CD14-positive monocyte (primary cell): ENCODE results near the gene ABTB1. TPM values are rescaled to one million over a fixed set of nuclear protein-coding genes. Genes with fewer than 3 reads are reported as not detected.

Experiments used
- DNase-seq, 3 donors: peaks; one replicate each; pipeline ENCODE4 v3.0.0-alpha.2; 2011 to 2022
- H2AFZ ChIP-seq: 2 replicates; pipeline ENCODE4 v1.6.0; 2012; ENCODE audit warnings: mild to moderate bottlenecking, low read depth, low read length, inconsistent platforms; ENCODE audit not compliant: insufficient read depth, poor library complexity, severe bottlenecking
- H3K27ac ChIP-seq, 2 donors: 1 replicate in 1 of 2; 2 replicates in 1 of 2; pipeline ENCODE4 v1.5.1; 2012 to 2013; ENCODE audit warnings: low read length in 2 of 2, control low read depth in 1 of 2, inconsistent platforms in 1 of 2, low read depth in 1 of 2, mild to moderate bottlenecking in 1 of 2
- H3K27me3 ChIP-seq, 2 donors: one replicate each; pipeline versions ENCODE4 v1.6.0 to v1.6.1; 2011 to 2013; ENCODE audit warnings: low read length in 2 of 2; ENCODE audit not compliant: control insufficient read depth in 2 of 2, insufficient read depth in 2 of 2
- H3K36me3 ChIP-seq, 2 donors: replicated peaks in 1 of 2; 1 replicate in 1 of 2; 2 replicates in 1 of 2; pipeline versions ENCODE4 v1.5.1 to v1.6.1; 2012 to 2013; ENCODE audit warnings: low read length in 2 of 2, control low read depth in 1 of 2, inconsistent platforms in 1 of 2, mild to moderate bottlenecking in 1 of 2; ENCODE audit not compliant: insufficient read depth in 2 of 2, control insufficient read depth in 1 of 2
- H3K4me1 ChIP-seq, 2 donors: 1 replicate in 1 of 2; 2 replicates in 1 of 2; pipeline versions ENCODE4 v1.5.1 to v1.6.1; 2012 to 2013; ENCODE audit warnings: low read length in 2 of 2, control low read depth in 1 of 2, inconsistent platforms in 1 of 2, mild to moderate bottlenecking in 1 of 2, moderate library complexity in 1 of 2; ENCODE audit not compliant: insufficient read depth in 2 of 2, control insufficient read depth in 1 of 2
- H3K4me2 ChIP-seq: replicated peaks from 2 replicates; pipeline ENCODE3; 2012; ENCODE audit warnings: low read length, moderate library complexity, mild to moderate bottlenecking; ENCODE audit not compliant: poor library complexity, severe bottlenecking; ENCODE audit errors: extremely low read depth
- H3K4me3 ChIP-seq, 3 experiments: fragments of 200-600 bp in 1 of 3; sonication (generic) in 1 of 3; replicated peaks in 1 of 3; 1 replicate in 2 of 3; 2 replicates in 1 of 3; pipeline ENCODE4 v1.5.1; 2011 to 2013; ENCODE audit warnings: low read length in 3 of 3, mild to moderate bottlenecking in 3 of 3, control low read depth in 2 of 3, low read depth in 2 of 3, inconsistent platforms in 1 of 3, moderate library complexity in 1 of 3
- H3K79me2 ChIP-seq: 2 replicates; pipeline ENCODE4 v1.6.0; 2012; ENCODE audit warnings: mild to moderate bottlenecking, control low read depth, inconsistent platforms, low read length, moderate library complexity; ENCODE audit not compliant: insufficient read depth
- H3K9ac ChIP-seq: 2 replicates; pipeline ENCODE4 v1.6.0; 2017; ENCODE audit warnings: low read length, mild to moderate bottlenecking; ENCODE audit not compliant: insufficient read depth, poor library complexity, severe bottlenecking
- H3K9me3 ChIP-seq, 2 donors: replicated peaks in 1 of 2; 1 replicate in 1 of 2; 2 replicates in 1 of 2; pipeline versions ENCODE4 v1.5.1 to v1.6.1; 2012 to 2013; ENCODE audit warnings: low read length in 2 of 2, control low read depth in 1 of 2; ENCODE audit not compliant: control insufficient read depth in 1 of 2, insufficient read depth in 1 of 2
- H4K20me1 ChIP-seq: 2 replicates; pipeline ENCODE4 v1.6.0; 2012; ENCODE audit warnings: mild to moderate bottlenecking, low read length, control low read depth, moderate library complexity; ENCODE audit not compliant: insufficient read depth
- H3K27ac Mint-ChIP-seq, 7 donors: one replicate each; pipeline ENCODE4 v1.8.0; 2020; ENCODE audit warnings: mild to moderate bottlenecking in 7 of 7, mixed read lengths in 7 of 7, moderate library complexity in 6 of 7, inconsistent platforms in 2 of 7
- H3K27me3 Mint-ChIP-seq, 3 donors: one replicate each; pipeline ENCODE4 v1.8.0; 2021 to 2022; ENCODE audit warnings: low read depth in 3 of 3, mild to moderate bottlenecking in 3 of 3, mixed read lengths in 3 of 3, moderate library complexity in 3 of 3, inconsistent platforms in 1 of 3
- H3K36me3 Mint-ChIP-seq, 2 donors: one replicate each; pipeline ENCODE4 v1.8.0; 2020; ENCODE audit warnings: mixed read lengths in 2 of 2, inconsistent platforms in 1 of 2, mild to moderate bottlenecking in 1 of 2
- H3K4me1 Mint-ChIP-seq: one replicate; pipeline ENCODE4 v1.8.0; 2020; ENCODE audit warnings: mild to moderate bottlenecking, mixed read lengths
- H3K4me3 Mint-ChIP-seq, 2 donors: one replicate each; pipeline ENCODE4 v1.8.0; 2020; ENCODE audit warnings: mild to moderate bottlenecking in 2 of 2, mixed read lengths in 2 of 2, moderate library complexity in 1 of 2
- H3K9me3 Mint-ChIP-seq, 7 donors: one replicate each; pipeline ENCODE4 v1.8.0; 2020 to 2022; ENCODE audit warnings: mixed read lengths in 7 of 7, mild to moderate bottlenecking in 6 of 7, moderate library complexity in 6 of 7, inconsistent platforms in 2 of 7
- WGBS: methylation state at CpG from one replicate; pipeline ENCODE4 v1.1.5; 2013; ENCODE audit warnings: missing lambda C conversion rate; ENCODE audit not compliant: insufficient coverage; 5-methylcytosine and 5-hydroxymethylcytosine counted together
- intact Hi-C, 2 donors: fragments of 100-400 bp; cut with micrococcal nuclease; formaldehyde crosslinking; loops; one replicate each; pipeline versions ENCODE4 v1.15.0 to v1.15.1; 2023
- polyA plus RNA-seq, 3 donors: library from polyadenylated mRNA; depleted of rRNA in 1 of 3; unstranded in 2 of 3; stranded (reverse) in 1 of 3; fragments of 300-500 nt in 2 of 3; fragments of >200 nt in 1 of 3; fragmentation: Illumina TruSeq in 2 of 3; gene quantifications; 1 replicate in 2 of 3; 2 replicates in 1 of 3; pipeline ENCODE4 v1.2.3, GENCODE V29; 2012 to 2021
- TF ChIP-seq, protein P1 (sequence below): fragments of 200-600 bp; IDR thresholded peaks from one replicate; pipeline ENCODE4 v1.8.0; 2022; ENCODE audit warnings: antibody characterized with exemption, mild to moderate bottlenecking

ABTB1 gene
- polyA plus RNA-seq, 3 donors: 107 to 246 (median 118) TPM

DNA sequence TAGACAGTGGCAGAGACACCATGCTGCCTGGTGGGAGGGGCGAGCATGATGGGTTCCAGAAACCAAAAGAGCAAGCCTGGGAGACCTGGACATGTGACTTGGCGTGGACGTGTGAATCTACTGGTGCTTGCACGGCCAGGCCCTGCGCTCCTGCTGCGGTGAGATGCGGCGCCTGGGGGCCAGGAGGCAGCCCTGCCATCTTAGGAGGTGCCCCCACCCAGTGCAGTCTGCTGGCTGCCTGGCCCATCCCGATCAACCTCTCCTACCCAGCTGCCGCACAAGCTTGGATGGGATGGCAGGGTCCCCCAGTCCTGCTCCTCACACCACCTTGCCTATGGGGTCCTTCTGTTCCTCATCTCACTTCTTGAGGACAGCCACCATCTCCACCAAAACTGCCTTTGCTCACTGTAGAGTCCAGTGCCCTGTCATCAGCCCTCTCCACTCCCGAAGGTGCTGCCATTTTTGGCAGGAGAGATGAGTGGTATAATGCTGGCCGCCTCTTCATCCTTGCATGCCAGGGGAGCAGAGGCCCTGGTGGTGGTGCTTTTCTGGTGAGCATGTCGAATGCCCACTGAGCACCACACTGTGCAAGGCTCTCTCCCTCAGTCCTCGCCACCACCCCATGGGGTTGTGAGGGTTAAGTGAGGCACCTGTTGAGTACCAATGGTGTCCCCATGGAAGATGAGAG lies 3.1 kb upstream of the ABTB1 start:
- H3K27ac Mint-ChIP-seq: peak overlapping the region in 1 of 7 donors; percentile 54
- intact Hi-C loops: loop anchor here (5.0 to 10.0 kb wide), 4 partner anchors 72 to 405 kb away; partner anchors contain the start of genes MCM2 (in 1 of the 2), SEC61A1 (in 1 of the 2) and TPRA1 (in 1 of the 2)

DNA sequence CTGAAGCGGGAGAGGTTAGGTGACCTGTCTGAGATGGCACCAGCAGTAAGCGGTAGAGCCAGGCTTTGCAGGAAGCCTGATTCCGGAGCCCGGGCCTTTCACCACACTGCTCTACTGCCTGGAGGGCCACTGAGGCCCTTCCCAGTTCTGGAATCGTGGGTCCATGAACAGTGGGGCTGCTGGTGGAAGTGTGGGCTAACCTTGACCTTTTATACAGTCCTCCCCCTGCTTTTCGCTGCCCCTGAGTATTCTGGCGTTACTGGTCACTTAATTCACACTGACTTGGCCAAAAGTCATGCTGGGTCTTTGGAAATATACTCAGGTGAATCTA lies 2.6 kb upstream of the ABTB1 start:
- H3K4me3 Mint-ChIP-seq: no peak overlapping the region
- Histone ChIP-seq H3K9ac (no peak overlapping the region), H2AFZ (no peak overlapping the region), H3K4me3 (no peak overlapping the region), H4K20me1 (peaks cover 22% of the 10 kb centered on the region), H3K27me3 (no peaks in the 10 kb centered on the region), H3K79me2 (peaks cover 27% of the 10 kb centered on the region), H3K9me3 (no peaks in the 10 kb centered on the region), H3K27ac (no peak overlapping the region), H3K4me2 (no peak overlapping the region), H3K4me1 (peaks cover 20 to 33% of the 10 kb centered on the region in 2 donors), H3K36me3 (no peaks in the 10 kb centered on the region)
- no peak for DNase-seq
- no peak overlapping the region for H3K27ac Mint-ChIP-seq
- H3K36me3 Mint-ChIP-seq: peaks cover 8 to 11% of the 10 kb centered on the region in 2 donors
- WGBS: 100% methylated on average over 1 of the region's 7 CpGs
- TF ChIP-seq, protein P1, sequence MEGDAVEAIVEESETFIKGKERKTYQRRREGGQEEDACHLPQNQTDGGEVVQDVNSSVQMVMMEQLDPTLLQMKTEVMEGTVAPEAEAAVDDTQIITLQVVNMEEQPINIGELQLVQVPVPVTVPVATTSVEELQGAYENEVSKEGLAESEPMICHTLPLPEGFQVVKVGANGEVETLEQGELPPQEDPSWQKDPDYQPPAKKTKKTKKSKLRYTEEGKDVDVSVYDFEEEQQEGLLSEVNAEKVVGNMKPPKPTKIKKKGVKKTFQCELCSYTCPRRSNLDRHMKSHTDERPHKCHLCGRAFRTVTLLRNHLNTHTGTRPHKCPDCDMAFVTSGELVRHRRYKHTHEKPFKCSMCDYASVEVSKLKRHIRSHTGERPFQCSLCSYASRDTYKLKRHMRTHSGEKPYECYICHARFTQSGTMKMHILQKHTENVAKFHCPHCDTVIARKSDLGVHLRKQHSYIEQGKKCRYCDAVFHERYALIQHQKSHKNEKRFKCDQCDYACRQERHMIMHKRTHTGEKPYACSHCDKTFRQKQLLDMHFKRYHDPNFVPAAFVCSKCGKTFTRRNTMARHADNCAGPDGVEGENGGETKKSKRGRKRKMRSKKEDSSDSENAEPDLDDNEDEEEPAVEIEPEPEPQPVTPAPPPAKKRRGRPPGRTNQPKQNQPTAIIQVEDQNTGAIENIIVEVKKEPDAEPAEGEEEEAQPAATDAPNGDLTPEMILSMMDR: no peak
- peaks cover 0 to 2% (median 0%) of the 10 kb centered on the region in 7 donors for H3K9me3 Mint-ChIP-seq
- peaks cover 26% of the 10 kb centered on the region for H3K4me1 Mint-ChIP-seq
- intact Hi-C loops: loop anchor here (5.0 to 10.0 kb wide), 4 partner anchors 73 to 405 kb away; partner anchors contain the start of genes MCM2 (in 1 of the 2), SEC61A1 (in 1 of the 2) and TPRA1 (in 1 of the 2)
- peaks cover 3 to 5% (median 3%) of the 10 kb centered on the region in 3 donors for H3K27me3 Mint-ChIP-seq

More for the DNA sequence above, 3.1 kb upstream of the ABTB1 start:
- Histone ChIP-seq H3K4me1 (peaks cover 20 to 29% of the 10 kb centered on the region in 2 donors), H3K9me3 (no peaks in the 10 kb centered on the region), H3K4me3 (no peak overlapping the region), H3K9ac (no peak overlapping the region), H3K36me3 (no peaks in the 10 kb centered on the region), H3K79me2 (peaks cover 23% of the 10 kb centered on the region), H3K27me3 (no peaks in the 10 kb centered on the region), H3K27ac (no peak overlapping the region), H3K4me2 (no peak overlapping the region), H4K20me1 (peaks cover 17% of the 10 kb centered on the region), H2AFZ (no peak overlapping the region)
- DNase-seq: no peak
- Mint-ChIP-seq H3K9me3 (no peaks in the 10 kb centered on the region), H3K27me3 (peaks cover 3% of the 10 kb centered on the region in 3 donors), H3K4me1 (peaks cover 21% of the 10 kb centered on the region), H3K4me3 (no peak overlapping the region), H3K36me3 (peaks cover 3 to 6% of the 10 kb centered on the region in 2 donors)
- 97% methylated on average over 11 of the region's 14 CpGs for WGBS
- TF ChIP-seq, protein P1: no peak
